Jurkat, Clone E6-1 (cell line): ENCODE data around the gene EGFR.

Experiments
- DNase-seq: peaks from one replicate; pipeline ENCODE4 v3.0.0-alpha.2; 2011; ENCODE audit warnings: low read depth, low spot score
- H3K4me3 ChIP-seq: 2 replicates; pipeline ENCODE4 v1.5.1; 2011; ENCODE audit warnings: mild to moderate bottlenecking, low read length, control low read depth, moderate library complexity

The EGFR gene

DNA sequence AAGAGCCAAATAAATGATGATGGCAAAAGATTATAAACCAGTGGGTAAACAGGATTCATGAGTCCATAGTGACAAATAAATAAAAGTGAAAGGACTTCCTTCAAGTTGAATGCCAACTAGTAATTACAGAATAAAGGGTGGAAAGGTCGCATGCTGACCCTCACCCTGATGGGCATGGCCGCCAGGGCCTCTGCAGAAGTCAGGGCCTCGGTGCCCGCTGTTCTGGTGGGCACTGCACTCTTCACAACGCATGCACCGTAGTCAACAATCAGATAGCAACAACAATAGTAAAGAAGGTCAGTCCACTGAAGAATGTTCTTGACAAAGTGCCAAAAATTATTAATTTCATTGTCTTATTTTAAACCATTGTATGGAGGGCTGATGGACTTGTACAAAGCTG is 223.1 kb downstream of the EGFR start:
- H3K4me3 ChIP-seq = no peak overlapping the region
- no peak for DNase-seq

DNA sequence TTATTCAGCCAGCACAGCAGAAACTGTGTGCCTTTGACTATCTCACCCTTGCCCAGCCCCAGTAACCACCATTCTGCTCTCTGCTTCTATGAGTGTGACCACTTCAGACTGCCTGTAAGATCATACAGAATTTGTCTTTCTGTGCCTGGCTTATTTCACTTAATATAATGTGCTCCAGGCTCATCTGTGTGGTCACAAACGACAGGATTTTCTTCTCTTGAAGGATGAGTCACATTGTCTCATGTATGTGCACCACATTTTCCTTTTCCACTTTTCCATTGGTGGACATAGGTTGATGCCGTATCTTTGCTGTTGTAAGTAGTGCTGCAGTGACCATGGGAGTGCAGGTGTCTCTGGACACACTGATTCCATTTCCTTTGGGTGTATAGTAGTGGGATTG is 223.8 kb downstream of the EGFR start:
- no peak for DNase-seq
- H3K4me3 ChIP-seq = no peak overlapping the region

DNA sequence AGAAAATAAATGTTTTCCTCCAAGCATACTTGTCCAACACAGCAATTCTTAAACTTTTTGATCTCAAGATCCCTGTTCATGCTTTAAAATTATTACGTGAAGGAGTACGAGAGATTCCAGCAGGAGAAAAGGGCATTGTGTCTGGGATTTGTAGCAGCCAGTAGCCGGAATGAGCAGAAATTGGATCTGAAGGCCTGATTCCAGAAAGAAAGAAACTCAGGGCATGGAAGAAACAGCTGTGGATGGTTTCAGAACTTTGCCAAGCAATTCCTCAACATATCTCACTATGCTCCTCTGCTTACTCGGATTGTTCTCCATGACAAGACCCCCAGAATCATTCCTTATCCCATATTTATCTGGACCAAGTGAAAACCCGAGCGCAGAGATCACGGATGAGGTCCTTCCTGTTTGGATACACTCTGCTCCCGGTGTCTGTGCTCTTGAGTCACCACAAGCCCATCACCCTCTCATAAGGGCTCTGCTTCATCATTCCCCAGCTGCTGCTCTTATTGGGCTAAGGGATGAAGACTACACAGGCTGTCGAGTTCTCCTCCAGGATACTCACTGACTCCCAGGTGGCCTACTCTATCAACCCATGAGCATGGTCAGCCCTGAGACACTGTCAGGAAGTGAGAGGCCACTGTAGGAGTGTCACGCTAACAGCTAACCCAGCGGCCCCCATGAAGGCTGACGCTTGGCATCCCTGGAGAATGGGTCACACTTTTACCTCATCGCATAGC is 225.4 kb downstream of the EGFR start:
- no peak overlapping the region for H3K4me3 ChIP-seq
- no peak for DNase-seq

DNA sequence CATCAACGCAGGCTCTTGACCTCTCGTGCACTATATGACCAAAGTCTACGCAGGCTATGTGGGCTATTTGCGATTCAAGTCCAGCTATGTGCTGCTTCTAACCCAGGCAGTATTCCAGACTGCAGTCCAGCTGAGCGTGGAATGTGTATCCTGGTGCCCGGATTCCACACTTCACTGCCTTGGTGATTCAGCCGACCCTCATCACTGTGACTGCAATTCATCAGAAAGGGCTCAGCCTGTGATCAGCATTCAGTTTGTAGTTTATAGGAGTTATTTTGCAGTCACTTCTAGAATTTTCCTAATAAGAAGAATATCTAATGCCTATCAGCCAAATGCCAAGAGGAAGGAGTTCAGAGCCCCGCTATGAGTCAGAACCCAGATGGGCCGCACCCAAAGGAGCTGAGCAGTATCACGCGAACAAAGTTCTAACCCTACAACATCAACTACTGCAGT is 226.5 kb downstream of the EGFR start:
- H3K4me3 ChIP-seq = no peak overlapping the region
- no peak for DNase-seq

DNA sequence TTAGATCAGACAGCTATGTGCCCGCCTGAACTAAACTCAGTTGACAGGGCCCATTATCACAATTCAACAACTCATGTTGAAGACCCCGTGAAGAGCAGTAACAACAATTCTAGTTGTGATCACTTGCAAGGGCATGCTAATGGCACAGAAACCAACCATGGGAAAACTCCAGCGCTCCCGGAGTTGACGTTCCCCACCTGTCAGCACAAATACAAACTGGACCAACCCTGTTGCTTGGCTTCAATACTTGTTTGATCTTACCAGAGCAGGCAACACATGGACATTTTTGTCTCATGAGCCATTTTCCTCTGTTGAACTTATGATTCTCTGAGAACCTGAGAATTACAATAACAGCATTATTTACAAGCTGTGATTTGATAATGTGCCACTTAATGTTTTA is 227.4 kb downstream of the EGFR start:
- DNase-seq = no peak
- no peak overlapping the region for H3K4me3 ChIP-seq

DNA sequence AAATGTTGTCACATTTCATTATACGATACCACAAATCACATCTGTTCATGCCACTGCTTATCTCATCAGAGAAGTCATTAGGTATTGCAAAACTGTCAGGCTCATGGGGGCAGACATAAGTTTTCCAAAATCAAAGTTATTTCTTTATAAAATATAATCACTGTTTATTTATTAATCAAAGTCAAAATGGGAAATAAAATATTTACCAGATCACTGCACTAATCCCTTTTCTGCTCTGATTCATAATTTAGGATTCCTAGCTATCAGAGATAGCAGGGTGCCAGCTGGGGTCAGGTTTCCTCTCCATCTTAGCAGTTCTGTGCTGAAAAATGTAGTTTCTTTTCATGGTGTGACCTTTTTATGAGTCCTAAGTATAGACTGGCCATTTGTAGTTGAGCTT is 228.6 kb downstream of the EGFR start:
- no peak for DNase-seq
- H3K4me3 ChIP-seq = no peak overlapping the region

DNA sequence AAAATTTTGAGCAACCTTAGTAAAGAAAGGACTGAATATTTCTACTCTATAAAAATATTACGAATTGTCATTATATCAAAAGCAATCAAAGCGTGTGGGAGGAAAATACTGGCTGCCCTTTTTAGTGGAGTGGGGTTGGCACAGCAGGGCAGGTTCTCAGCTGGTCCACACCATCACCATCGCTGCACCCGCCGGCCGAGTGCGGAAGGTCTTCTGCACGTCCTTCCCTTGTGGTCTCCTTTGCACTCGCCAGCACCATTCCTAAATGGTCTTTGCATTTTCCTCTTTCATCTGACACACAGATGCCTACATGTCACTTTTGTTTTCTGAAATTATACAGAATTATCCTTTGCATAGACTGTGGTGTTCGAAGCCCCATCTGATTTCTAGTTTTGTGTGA is 229.7 kb downstream of the EGFR start:
- no peak overlapping the region for H3K4me3 ChIP-seq
- DNase-seq = no peak

DNA sequence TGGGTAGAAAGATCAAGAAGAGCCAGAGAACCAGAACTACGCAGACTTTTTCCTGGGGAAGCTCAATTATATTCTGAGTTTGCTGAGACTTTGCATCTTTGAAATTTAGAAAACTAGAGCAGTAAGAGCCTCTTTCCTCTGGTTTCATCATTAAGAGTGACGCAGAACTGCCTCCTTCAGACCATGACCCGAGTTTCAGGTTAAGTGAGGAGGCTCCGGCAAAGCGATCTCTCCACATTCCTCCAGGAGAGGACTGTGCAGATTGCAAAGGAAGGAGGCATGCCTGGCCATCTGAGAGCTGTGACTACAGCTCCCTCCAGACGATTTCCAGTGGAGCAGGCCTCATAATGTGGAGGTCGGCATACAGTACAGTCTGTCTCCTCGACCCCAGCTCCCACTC is 230.5 kb downstream of the EGFR start:
- no peak for DNase-seq
- no peak overlapping the region for H3K4me3 ChIP-seq

DNA sequence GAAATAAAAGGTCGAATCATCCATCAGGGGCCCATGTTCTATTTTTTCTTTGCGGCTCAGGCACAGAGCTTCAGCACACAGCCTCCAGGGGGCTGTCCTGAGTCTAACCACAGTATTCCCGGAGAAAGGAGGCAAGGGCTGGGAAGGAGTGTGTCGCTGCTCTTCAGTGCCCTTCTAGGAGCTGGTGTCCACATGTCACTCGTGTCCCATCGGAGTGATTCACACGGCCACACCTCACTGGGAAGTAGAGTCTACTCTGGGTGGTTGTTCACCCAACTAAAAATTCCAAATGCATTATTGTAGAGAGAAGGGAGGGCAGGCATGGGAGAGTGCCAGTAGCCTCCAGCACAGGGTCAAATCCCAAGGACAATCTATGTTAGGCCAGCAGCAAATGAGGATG is 231.5 kb downstream of the EGFR start:
- no peak for DNase-seq
- no peak overlapping the region for H3K4me3 ChIP-seq

DNA sequence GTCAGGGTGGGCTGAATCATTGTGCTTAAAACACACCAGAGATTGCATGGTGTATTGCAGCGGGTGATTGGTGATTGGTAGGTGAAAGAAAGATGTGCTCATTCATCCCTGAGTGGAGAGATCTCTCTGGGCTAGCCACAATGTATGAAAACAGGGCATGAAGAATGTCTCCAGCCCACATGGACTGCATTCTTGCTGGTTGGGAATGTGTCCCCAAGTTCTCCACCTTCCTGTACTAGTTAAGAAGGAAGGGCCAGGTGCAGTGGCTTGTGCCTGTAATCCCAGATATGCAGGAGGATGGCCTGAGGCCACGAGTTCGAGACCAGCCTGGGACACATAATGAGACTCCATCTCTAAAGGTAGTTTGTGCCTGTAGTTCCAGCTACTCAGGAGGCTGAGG is 232.5 kb downstream of the EGFR start:
- no peak overlapping the region for H3K4me3 ChIP-seq
- DNase-seq = no peak

DNA sequence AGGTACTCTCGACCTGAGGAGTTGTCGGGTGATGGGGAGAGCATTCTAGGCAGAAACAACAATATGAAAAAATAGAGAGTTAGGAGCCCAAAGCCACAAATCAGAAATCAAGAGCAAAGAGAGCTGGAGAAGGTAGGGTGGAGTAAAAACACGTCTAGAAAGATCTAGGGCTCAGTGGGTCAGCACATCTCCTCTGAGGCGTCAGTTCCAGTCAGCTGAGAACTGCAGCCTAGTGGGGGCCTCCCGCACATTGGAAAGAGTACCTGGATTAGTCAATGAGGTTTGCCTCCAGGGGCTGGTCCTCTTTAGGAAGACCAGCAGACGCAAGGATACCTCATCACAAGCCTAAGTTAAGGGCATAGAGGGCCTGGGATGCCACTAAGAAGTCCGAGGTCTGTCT is 233.1 kb downstream of the EGFR start:
- no peak for DNase-seq
- no peak overlapping the region for H3K4me3 ChIP-seq

DNA sequence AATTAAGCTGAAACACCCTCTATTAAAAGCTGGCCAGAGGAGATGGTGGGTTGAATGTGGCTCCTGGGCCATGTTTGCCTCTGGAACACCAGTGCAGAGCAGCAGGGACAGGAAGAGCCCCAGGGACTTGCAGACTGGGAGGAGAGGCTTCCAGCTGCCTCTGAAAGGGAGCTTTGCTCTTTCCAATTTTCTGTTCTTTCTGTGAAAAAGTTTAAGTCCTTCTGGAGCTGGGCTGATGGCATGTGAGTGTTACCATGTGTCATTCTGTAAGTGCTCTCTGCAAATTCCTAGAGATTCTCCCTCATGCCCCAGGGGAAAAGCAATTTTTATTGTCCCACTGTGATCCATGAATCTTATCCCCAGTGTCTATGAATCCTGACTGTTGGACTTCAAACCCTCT is 233.6 kb downstream of the EGFR start:
- DNase-seq = no peak
- H3K4me3 ChIP-seq = no peak overlapping the region

DNA sequence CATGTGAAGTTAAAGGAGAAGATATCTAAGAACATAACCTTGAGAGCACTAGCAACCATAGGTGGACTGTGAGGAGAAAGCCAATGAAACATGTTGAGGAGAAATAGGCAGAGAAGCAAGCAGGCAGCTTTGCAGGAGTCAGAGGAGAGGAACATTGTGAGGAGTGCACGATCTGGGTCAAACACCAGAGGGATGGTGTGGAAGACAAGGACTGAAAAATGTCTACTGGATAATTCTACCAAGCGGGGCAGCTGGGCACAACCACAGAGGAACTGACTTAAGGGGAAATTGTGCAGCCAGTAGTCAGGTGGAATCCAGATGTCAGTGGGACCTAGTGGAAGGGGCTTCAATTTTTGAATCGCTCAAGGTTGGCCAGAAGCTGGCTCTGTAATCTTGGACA is 234.4 kb downstream of the EGFR start:
- H3K4me3 ChIP-seq = no peak overlapping the region
- DNase-seq = no peak

DNA sequence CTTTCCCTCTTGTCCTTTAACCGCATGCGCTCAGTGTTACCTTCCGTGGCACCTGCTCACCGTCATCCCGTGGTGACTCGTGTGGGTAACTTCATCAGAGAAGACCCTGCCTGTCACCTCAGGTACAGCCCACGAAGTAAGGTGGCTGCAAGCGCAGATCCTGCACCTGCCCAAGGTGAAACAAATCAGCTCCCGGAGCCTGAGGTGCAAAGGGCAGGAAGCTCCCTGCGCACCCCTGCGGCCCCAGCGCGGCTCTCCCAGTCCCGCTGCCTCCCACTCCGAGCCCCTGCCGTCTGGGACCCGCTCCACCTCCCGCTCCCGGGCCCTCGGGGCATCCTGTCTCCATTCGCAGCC is 235.4 kb downstream of the EGFR start:
- no peak overlapping the region for H3K4me3 ChIP-seq
- no peak for DNase-seq

DNA sequence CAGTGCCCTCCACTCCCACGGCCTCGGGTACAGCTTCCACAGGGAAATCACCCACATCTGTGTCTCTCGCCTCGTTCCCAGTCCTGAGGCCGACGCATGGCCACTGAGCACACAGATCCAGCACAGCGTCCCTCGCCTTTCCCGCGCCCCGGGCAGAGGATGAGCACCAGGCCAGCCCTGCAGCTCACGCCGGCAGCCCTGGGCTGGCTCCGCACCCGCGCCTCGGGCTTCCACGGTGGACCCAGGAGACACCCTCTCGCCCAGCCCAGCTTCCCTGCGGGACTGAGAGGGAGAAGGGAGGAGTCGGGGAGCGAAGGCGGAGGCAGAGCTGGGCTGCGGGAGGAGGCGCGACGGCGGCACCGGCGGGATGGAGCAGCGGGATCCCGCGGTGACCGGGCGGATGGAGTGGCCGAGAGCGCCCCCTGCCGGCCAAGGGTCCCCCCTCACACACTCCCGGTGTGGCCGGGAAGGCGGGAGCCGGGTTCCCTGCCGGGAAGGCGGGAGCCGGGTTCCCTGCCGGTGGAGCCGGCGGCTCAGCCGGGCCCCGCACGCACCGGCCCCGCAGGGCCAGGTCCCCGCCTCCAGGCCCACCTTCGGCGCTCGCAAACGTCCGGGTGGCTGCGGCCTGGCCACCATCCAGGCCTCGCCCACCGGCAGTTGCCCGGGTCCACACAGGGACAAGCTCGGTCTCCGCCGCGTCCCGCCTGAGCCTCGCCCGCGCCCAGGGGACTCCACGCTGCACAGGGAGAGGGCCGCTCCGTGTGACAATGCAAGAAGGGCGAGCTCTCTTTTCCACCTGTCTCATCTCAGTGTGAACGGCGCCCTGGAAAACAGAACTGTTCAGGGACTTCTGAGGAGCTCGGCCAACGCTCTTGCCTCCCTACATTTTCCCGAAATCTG is 236.0 kb downstream of the EGFR start:
- DNase-seq = no peak

DNA sequence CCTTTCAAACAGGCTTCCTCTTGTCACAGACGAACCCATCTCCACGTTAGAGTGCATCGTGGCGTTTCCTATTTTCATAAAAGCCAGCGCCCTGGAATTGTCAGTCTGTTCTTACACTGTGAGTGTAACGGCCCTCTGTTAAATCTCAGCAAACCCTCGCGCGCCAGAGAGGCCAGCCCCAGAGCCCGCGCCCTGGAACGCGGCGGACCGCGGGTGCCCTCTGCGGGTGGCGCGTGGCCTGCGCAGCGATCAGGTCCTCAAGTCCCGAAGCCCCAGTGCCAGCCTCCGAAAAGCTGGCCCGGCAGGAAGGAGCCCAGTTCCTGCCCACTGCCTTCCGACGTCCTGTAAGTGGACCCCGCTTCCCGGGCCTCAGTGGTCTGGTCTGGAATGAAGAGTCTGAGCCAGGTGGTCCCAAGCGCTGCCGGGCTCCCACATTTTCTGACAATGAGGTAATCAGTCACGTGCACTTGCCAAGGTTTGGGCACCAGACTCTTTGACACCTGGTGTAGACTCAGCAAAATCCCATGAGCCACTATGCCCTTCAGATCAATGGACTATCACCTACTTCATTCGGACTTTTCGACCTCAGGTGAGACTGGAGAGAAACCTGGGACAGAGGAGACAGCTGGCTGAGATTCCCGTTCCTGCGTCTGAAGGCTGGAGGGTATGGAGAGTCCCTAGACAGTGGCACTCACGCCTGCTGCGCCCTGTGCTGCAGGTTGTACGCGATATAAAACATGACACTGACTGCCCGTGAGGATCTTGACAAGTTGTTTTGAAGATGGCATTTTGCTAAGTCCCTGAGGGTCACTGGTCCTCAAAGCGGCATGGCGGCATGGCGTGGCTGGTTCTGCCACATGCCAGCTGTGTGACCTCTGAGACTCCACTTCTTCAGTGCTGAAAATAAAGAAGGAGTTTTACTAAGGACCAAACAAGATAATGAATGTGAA is 237.0 kb downstream of the EGFR start:
- peak; percentile 8 for DNase-seq
- peak overlapping the region; percentile 21 for H3K4me3 ChIP-seq

More for the DNA sequence above, 236.0 kb downstream of the EGFR start:
- H3K4me3 ChIP-seq = peak overlapping the region; percentile 21

DNA sequence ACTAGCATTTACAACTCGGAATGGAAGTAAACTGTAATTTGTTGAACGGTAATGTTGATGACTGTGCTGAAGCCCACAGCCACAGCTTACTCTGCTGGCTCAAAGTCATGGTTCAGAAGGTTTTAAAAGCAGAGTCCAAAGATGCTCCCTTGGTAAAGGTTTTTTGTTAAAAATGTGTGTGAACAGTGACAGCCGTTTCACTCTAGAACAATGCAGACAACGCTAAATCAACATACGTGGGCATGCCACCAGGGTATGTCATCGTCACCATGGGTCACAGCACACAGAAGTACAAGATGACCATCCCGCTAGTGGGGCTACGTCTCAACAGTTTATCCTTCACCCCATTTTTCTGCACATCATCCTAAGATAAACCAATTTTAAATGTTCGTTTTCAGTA is 239.8 kb downstream of the EGFR start:
- no peak overlapping the region for H3K4me3 ChIP-seq
- DNase-seq = no peak

DNA sequence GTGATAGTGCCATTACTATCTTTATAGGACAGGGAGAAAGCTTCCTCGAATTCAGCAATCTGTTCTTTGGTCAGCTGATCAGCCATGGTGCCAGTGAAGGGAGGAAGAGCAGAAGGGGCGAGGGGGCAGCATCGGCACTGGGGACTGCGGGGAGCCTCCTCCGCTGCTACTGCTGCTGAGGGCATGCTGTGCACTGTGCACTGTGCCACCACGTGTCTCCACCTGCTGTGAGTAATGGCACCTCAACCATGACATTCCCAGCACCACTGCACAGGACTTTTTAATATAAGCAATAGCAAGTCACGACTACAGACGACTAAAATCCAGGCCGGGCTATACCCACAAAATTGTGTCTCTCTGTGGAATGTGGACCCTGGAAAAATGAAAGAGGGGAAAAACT is 241.4 kb downstream of the EGFR start:
- H3K4me3 ChIP-seq = no peak overlapping the region
- DNase-seq = no peak

DNA sequence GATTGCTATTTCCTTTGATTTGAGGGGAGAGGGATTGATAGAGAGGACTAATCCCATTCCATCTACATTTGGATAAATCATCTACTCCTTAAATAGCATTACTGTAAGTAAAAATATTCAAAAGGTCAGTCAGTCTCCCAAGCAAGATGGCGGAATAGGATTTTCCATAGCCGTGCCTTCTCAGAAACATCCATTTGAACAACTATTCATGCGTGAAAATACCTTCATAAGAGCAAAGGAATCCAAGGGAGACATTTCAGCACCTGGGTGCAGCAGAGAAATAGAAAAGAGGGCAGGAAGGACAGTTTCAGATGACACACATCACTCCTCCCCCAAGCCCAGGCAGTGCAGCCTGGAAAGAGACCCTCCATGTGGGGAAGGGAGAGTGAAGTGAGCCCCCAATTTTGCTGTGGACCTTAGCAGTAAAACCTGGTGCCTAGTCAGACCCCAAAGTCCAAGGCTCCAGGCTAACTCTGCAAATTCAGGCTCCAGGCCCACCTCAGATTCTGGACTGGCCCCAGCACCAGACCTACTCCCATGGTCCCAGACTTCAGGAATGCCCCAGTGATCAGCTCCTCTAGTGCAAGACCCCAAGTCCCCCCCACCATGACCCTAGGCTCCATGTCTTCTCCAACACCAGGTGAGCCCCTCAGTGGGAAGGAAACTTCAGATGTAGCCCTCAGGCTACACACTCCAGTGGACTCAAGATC is 242.0 kb downstream of the EGFR start:
- no peak overlapping the region for H3K4me3 ChIP-seq
- no peak for DNase-seq
